Measurements from ENCODE around the gene SERPINA4.

GRCh38 chr14:94547726-94548125, 13.5 kb upstream of the SERPINA4 start:
- TF ChIP-seq CTCF (conservative IDR thresholded peaks at IDR 0.05; ENCODE audit: low read length) = no peak
- no peak for TF ChIP-seq EZH2phosphoT487 (IDR thresholded peaks at IDR 0.05; ENCODE audit: borderline replicate concordance)

Measured in Loucy (cell line).